SK-N-SH (cell line): ENCODE measurements around the gene TOR2A.

Experiments
- TCF12 ChIP-seq: IDR thresholded peaks from 2 replicates; pipeline ENCODE4 v1.4.0; 2012
- USF1 ChIP-seq: IDR thresholded peaks from 2 replicates; pipeline ENCODE4 v1.4.0; 2012; ENCODE audit warnings: low read depth, borderline replicate concordance
- TF ChIP-seq, protein P1 (sequence below): fragments of 200-600 bp; sonication (generic); IDR thresholded peaks from 2 replicates; pipeline ENCODE4 v1.6.1; 2017; ENCODE audit warnings: antibody characterized with exemption, mild to moderate bottlenecking, moderate library complexity

- TF ChIP-seq, protein P1, sequence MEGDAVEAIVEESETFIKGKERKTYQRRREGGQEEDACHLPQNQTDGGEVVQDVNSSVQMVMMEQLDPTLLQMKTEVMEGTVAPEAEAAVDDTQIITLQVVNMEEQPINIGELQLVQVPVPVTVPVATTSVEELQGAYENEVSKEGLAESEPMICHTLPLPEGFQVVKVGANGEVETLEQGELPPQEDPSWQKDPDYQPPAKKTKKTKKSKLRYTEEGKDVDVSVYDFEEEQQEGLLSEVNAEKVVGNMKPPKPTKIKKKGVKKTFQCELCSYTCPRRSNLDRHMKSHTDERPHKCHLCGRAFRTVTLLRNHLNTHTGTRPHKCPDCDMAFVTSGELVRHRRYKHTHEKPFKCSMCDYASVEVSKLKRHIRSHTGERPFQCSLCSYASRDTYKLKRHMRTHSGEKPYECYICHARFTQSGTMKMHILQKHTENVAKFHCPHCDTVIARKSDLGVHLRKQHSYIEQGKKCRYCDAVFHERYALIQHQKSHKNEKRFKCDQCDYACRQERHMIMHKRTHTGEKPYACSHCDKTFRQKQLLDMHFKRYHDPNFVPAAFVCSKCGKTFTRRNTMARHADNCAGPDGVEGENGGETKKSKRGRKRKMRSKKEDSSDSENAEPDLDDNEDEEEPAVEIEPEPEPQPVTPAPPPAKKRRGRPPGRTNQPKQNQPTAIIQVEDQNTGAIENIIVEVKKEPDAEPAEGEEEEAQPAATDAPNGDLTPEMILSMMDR, result no peak
- no peak for TF ChIP-seq TCF12
- no peak for TF ChIP-seq USF1
These were observed 2.6 kb downstream of the TOR2A start for GRCh38 chr9:127732444-127732843.
